Muscle of back (tissue), 11 donors: ENCODE data around the gene SLC13A1. TPM values are rescaled to one million over a fixed set of nuclear protein-coding genes. Genes with fewer than 3 reads are reported as not detected.
"Not testable (repeated sequence)": the region's sequence is repeated elsewhere in the genome, so short reads cannot be mapped to it uniquely, and the experiment has no call there.

Experiments used
- DNase-seq, 3 donors: peaks; one replicate each; pipeline versions ENCODE4 v3.0.0 to v3.0.0-alpha.2; 2013
- polyA plus RNA-seq, 10 donors: library from polyadenylated mRNA; unstranded; fragments of 120-200 nt; gene quantifications; one replicate each; pipeline ENCODE4 v1.2.1, GENCODE V29; 2013; ENCODE audit not compliant: insufficient read length in 10 of 10

SLC13A1 gene
- polyA plus RNA-seq, 10 donors = not detected

DNA sequence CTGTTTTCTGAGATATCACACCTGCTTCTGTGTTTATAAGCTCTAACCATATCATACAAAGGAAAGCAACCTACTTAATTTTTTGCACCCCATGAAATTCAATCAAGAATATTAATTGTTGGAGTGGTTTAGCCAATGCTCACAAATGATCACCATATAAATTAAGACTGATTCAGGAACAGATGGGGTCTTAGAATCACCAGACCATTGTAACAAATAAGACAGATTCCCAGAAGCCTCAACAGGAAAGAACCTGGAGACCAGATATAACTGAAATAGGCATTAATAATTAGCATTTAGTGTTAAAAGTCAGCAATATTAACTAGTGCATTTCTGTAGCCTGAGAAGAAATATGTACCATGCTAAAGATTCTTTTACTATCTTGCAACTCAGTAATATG lies 73.6 kb downstream of the SLC13A1 start:
- no peak for DNase-seq

DNA sequence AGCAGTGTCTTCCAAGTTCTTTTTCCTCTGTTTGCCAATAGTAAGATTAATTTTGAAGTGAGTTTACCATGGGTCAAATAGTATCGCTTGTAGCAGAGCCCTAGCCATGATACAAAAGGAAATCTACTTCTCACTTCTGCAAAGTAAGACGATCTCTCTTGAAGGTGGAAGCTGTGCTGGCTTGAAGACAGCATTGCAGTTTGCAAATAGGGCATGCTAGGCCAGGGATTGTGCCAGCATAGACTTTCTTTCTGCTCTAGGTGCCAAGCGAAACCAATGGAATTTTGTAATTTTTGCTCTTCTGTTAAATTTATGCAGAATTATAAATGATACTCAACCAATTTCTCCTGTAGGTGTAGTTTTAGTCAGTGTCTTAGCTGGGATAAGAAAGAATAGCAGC lies 74.5 kb downstream of the SLC13A1 start:
- no peak for DNase-seq

DNA sequence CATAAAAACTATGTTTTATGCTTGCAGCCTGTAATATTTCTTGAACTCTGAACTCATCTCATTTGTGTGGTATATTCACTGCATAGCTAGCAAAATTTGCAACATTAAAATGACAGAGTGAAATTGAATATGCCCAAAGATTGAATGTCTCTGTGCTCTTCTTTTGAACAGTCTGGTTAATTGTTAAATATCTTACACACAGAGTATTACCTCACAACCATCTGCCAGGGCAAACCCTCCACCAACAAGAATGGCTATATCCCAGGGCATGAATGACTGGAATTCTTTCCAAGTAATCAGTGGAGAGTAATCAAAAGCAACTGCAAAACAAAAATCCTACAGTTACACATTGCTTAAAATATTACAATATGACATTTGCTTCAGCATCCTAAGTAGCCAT lies 76.9 kb downstream of the SLC13A1 start:
- no peak for DNase-seq

DNA sequence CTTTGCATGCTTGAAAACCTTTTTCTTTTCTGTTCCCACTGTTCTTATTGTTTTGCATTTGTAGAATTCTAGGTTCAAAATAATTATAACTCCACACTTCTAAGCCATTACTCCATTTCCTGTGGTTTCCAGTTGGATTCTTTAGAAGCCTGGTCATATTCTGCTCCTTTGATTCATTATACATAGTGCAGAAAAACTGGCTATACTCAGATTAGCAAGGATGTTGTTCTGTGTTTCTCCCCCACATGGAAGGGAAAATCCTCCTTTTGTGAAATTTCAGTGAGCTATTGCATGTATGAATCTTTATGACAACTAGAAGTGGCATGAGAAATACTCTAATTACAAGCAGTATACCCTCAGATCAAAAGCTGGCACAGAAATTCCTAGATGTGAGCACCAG lies 79.5 kb downstream of the SLC13A1 start:
- DNase-seq = peak in 1 of 3 donors; percentile 2

DNA sequence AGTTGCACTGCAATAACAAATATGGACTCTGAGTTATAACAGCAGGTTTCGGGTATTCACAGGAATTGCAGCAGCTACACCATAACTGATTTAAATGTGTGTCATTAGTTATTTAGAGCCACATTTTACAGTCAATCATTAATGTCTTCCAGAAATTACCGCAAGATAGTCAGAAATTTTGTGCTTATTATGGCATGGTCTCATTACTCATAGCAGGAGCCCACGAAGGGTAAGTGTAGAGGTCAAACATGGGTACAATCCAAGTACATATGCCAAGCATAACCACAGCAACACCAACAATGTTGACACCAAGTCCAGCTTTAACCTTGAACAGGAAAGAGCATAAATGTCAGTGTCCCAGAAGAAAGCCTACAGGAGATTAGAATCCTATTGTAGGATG lies 84.4 kb downstream of the SLC13A1 start:
- no peak for DNase-seq

DNA sequence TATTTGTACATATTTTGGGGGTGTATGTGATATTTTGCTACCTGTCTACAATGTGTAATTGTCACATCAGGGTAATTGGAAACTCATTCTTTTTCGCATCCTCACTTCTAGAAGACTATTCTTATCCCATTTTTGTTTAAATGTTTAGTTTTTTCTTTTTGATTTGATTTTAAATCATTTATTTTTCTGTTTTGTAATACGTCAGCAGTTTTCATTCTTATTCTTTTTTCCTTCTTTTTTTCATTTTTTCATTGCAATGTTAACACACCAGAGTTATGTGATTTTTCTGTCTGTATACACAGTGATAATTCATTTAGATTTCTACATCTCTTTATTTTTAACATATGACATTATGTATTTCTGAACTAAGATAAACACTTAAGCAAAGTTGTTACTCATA lies 85.5 kb downstream of the SLC13A1 start:
- no peak for DNase-seq

DNA sequence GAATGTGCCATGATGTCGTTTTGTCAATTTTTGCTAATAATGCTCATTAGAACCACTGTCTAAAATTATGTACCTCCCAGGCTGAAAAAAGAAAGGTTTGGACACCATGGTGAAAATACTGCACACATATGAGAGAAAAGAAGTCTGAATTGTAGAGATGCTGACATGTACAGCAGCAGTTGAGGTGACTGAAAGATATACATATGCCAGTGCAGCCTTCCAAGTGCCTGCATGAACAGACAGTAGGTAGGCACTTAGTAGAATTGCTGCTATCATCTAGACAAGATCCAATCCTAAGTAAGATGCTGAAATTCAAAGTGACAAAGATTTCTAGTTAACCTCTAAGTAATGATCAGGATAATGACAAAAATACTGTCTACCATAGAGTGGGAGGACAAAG lies 86.9 kb downstream of the SLC13A1 start:
- no peak for DNase-seq

DNA sequence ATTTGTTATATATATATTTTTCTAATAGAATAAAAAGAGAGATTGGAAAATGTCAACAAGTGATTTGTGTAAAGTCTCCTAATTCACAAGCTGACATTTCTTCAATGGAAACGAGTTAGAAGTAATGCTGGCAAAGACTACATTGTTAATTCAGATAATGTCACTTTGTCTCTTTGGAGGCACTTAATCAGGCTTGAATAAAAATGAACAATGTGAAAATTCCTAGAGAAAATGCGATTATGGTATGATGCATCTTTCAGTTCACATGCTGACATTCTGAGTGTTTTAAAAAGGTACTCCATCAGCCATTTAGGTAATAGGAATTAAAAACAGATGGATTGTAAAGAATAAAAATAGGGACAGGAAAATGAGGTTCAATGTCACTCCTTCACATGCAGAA lies 100.1 kb downstream of the SLC13A1 start:
- DNase-seq = no peak

DNA sequence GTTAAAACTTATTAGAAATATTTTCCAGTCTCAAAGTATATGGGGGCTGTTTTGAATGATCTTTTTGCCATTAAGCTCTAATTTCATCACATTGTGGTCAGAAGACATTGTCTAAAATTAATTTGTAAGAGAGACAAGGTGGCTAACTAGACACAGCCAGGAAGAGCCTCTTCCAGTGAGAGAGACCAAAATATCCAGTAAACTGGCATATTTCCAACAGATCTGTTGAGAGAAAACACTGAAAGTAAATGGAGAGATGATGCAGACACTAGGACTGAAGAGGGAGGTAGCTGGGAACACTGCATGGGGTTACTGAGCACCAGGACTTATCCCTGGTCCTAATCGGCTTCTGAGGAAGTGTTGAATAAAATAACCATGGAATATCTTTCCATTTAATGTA lies 102.8 kb downstream of the SLC13A1 start:
- DNase-seq = no peak

DNA sequence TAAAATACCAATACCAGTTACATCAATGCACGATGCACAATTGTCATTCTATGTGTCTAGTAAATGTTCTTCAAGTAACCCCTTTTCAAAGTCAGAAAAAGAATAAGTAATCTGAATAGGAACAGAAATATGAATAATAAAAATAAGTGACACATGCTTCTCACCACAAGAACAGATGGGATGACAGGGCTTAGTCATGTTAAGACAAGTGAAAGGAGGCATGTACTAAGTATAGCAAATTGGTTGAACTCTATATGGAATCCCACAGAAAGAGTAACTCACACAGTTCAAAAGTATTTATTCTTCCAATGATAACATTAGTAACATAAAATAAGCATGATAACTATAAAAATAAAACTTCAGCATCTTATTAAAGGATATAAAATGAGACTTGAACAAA lies 103.3 kb downstream of the SLC13A1 start:
- no peak for DNase-seq

DNA sequence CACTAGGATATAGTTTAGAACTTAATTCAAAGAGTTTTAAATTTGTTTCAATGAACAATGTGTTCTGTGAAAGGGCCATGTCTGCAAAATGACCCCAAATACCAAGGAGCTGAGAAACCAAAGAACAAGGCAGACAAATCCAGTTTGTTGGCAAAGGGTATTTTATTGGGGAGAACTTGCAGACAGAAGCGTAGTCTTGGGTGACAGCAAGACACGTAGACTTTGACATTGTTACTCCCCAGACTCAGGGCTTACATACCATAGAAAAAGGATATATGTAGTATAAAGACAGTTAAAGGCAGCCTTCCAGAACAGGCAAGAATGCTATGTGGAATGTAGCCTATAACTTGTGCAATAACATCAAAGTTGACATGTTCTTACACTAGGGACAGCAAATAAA lies 109.3 kb downstream of the SLC13A1 start:
- DNase-seq = no peak

DNA sequence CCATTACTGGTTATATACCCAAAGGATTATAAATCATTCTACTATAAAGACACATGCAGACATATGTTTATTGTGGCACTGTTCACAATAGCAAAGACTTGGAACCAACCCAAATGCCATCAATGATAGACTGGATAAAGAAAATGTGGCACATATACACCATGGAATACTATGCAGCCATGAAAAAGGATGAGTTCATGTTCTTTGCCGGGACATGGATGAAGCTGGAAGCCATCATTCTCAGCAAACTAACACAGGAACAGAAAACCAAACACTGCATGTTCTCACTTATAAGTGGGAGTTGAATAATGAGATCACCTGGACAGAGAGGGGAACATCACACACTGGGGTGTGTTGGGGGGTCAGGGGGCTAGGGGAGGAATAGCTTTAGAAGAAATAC lies 112.9 kb downstream of the SLC13A1 start:
- DNase-seq = not testable (repeated sequence)

DNA sequence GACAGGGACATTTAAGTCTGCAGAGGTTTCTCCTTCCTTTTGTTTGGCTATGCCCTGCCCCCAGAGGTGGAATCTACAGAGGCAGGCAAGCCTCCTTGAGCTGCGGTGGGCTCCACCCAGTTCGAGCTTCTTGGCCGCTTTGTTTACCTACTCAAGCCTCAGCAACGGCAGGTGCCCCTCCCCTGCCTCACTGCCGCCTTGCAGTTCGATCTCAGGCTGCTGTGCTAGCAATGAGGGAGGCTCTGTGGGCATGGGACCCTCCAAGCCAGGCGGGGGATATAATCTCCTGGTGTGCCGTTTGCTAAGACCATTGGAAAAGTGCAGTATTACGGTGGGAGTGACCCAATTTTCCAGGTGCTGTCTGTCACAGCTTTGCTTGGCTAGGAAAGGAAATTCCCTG lies 114.9 kb downstream of the SLC13A1 start:
- not testable (repeated sequence) for DNase-seq

DNA sequence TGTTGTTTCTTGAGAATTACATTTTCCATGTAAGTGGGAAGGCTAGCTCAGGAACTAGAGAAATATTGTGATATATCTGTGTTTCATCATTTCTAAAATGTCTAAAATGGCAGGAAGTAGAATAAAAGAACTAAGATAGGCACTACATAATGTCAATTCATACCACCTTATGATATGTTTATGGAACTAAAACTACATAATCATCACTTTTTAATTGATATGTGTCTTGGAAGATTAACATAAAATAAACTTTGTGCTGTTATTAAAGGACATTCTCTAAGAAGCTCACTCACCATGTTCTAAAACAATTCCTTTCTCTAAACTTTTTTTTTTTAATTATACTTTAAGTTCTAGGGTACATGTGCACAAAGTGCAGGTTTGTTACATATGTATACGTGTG lies 120.7 kb downstream of the SLC13A1 start:
- no peak for DNase-seq

DNA sequence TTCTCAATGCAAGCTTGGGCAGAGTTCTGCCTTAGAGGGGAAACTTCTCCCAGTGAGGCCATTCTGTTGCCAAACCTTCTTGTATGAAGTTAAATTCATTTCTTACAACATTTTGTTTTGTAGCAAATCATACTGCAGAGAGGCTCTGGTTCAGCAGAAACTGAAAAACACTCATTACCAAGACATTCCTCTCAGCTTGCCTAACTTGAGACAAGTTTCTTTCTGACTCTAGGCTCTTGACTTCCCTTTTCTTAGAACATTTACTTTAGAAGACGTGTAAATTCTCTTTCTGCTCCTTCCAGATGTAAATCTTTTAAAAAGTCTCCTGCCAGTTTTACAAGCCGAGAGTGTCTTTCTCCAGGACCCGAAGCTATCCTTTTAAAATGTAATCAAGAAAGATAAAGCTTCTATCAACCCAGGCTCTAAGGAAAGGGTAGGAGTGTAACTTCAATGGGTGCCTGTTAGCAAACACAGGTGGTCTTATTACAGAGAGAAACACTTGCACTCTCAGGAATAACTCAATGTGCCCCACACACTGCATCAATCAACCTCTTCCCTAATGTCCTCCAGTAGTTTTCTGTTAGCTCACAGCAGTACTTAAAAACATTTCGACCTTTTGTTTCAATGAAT lies 123.8 kb downstream of the SLC13A1 start:
- DNase-seq = no peak

DNA sequence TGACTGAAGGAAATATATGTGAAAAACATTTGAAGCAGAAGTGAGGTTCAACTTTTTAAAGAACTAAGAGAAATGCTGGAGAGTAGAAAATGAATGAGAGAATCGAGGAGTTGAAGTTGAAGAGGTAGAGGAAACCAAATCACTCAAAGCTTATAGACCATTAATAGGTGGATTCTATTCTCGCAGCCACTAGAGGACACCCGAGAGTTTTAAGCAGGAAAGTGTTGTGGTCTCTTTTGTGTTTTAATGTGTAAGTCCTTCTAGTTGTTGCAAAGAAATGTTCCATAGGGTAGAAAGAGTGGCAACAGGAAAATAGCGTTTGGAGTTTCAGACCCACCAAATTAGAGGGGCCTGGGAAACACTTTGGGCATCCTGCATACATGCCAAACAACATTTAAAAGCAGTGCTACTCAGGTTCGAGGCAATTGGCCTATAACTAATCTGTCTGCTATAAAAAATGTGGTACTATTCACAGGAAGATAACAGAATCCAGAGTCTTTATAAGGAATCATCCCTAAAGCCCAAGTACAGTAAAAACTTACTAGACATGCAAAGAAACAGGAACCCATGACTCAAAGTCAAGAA lies 129.0 kb downstream of the SLC13A1 start:
- DNase-seq = no peak

DNA sequence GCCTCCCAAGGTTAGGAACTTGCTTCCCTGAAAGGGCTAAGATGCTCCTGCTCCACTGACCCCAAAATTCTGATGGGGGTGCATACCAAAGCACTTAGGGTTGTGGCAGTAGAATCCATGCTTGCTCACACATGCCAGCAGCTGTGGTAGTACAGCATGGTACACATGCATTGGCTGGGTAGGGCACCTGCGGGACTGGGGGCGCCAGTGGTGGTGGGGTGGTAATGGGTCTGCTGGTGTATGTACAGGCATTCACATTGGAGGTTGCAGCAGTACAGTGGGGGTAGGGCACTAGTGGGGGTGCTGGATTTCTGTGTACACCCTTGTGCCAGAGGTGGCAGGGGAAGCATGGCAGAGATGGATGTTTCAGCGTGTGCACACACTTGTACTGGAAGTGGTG lies 132.0 kb downstream of the SLC13A1 start:
- DNase-seq = no peak

Other genes with a start within 250 kb of the SLC13A1 start
- not detected for gene TAS2R16, start 204.3 kb downstream of the SLC13A1 start, polyA plus RNA-seq